Progenitor cell of endocrine pancreas (in vitro differentiated cells): Measurements from ENCODE around the gene COL23A1. TPM values are rescaled to one million over a fixed set of nuclear protein-coding genes. Genes with fewer than 3 reads are reported as not detected.

Source experiments
- DNase-seq: peaks from one replicate; pipeline ENCODE4 v3.0.0; 2021; ENCODE audit warnings: low spot score; ENCODE audit not compliant: unreplicated experiment
- H3K27ac Mint-ChIP-seq: 2 replicates; pipeline ENCODE4 v1.8.0; 2021; ENCODE audit warnings: mild to moderate bottlenecking, moderate library complexity, mixed read lengths
- H3K27me3 Mint-ChIP-seq: 2 replicates; pipeline ENCODE4 v1.8.0; 2021; ENCODE audit warnings: mixed read lengths
- H3K36me3 Mint-ChIP-seq: 2 replicates; pipeline ENCODE4 v1.8.0; 2022; ENCODE audit warnings: mixed read lengths; ENCODE audit not compliant: insufficient read depth
- H3K4me1 Mint-ChIP-seq: 2 replicates; pipeline ENCODE4 v1.8.0; 2021; ENCODE audit warnings: low read depth, mixed read lengths
- H3K4me3 Mint-ChIP-seq: 2 replicates; pipeline ENCODE4 v1.8.0; 2021; ENCODE audit warnings: low read depth, mild to moderate bottlenecking, moderate library complexity, mixed read lengths
- H3K9me3 Mint-ChIP-seq: 2 replicates; pipeline ENCODE4 v1.8.0; 2021; ENCODE audit warnings: low read depth, mixed read lengths
- total RNA-seq: library from RNA; stranded (reverse); gene quantifications from 2 replicates; pipeline ENCODE4 v1.2.1, GENCODE V29; 2021
- TF ChIP-seq, protein P1 (sequence below): fragments of 200-600 bp; sonication (generic); IDR thresholded peaks from one replicate; pipeline ENCODE4 v1.5.0; 2021; ENCODE audit warnings: antibody characterized with exemption, mild to moderate bottlenecking; ENCODE audit not compliant: unreplicated experiment

The COL23A1 gene
- total RNA-seq, 1 donor from 2014 or later = 0.36 TPM

DNA sequence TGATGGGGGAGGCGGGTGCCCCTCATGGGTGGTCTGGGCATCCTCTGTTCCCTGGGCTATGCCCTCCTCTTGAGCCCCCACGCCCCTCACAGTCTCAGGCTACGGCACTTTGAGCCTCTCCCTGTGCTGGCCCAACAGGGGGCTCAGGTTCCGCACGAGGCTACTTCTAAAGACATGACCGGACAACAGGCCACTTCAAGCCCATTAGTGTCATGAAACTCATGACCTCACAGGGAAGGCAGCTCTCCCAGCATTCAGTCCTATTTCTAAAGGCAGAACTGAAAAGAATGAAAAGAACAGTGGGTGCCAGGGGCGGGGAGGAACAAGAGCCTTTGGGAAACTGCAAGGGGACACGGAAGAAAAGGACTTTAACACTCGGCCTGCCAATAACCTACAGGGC, 45.0 kb downstream of the COL23A1 start:
- peak overlapping the region; percentile 3 for H3K27ac Mint-ChIP-seq
- no peaks in the 10 kb centered on the region for H3K4me1 Mint-ChIP-seq
- H3K9me3 Mint-ChIP-seq = no peaks in the 10 kb centered on the region
- H3K36me3 Mint-ChIP-seq = no peaks in the 10 kb centered on the region
- no peak overlapping the region for H3K4me3 Mint-ChIP-seq
- H3K27me3 Mint-ChIP-seq = no peaks in the 10 kb centered on the region
- TF ChIP-seq, protein P1, sequence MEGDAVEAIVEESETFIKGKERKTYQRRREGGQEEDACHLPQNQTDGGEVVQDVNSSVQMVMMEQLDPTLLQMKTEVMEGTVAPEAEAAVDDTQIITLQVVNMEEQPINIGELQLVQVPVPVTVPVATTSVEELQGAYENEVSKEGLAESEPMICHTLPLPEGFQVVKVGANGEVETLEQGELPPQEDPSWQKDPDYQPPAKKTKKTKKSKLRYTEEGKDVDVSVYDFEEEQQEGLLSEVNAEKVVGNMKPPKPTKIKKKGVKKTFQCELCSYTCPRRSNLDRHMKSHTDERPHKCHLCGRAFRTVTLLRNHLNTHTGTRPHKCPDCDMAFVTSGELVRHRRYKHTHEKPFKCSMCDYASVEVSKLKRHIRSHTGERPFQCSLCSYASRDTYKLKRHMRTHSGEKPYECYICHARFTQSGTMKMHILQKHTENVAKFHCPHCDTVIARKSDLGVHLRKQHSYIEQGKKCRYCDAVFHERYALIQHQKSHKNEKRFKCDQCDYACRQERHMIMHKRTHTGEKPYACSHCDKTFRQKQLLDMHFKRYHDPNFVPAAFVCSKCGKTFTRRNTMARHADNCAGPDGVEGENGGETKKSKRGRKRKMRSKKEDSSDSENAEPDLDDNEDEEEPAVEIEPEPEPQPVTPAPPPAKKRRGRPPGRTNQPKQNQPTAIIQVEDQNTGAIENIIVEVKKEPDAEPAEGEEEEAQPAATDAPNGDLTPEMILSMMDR = no peak
- DNase-seq = no peak

DNA sequence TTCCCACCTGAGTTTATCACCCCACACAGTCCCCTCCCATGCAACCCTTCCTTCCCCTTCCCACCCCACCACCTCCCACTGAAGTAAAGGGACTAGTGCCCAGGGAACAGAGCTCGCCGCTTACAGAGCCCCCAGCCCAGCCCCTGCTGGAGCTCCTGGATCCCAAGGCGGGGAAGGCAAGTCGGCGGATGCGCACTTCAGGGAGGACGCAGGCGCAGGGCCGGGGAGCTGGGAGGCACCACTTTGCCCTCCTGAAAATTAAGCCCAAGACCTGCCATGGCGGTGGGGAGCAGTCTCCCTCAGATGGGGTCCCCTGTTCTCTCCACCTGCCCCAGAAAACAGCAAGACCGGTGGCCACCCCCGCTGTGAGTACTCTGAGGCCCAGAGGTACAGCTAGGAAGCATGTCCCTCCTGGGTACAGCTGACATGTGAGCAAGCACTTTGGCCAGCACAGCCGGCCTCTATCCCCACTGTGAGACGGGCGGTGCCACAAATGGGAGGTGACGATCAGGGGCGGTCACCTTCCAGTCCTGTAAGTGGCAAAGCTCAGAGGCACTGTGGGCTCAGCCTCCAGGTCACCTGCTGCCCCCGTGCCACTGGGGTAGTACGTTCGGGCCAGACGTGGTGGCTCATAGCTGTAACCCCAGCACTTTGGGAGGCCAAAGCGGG, 45.9 kb downstream of the COL23A1 start:
- no peaks in the 10 kb centered on the region for H3K27me3 Mint-ChIP-seq

DNA sequence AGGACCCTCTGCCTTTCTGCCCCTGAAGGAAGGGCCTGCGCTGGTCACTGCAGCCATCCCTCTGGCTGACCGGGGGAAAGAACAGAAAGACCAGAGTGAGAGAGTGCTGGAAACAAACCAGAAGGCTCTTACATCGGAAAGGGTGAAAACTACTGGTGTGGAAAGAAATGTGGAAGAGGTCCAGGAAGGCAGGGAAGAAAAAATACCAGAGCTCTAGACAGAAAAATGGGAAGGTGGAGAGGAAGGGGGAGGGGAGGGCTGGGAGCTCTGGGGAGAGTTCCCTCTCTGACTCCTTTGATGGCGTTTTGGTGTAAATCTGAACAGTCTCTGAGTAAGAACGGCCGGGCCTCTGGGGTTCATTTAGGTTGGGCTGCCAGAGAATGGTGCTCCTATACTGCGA, 47.7 kb downstream of the COL23A1 start:
- no peaks in the 10 kb centered on the region for H3K4me1 Mint-ChIP-seq
- no peak overlapping the region for H3K27ac Mint-ChIP-seq

More for the DNA sequence above, 45.9 kb downstream of the COL23A1 start:
- Mint-ChIP-seq H3K9me3 (no peaks in the 10 kb centered on the region), H3K4me1 (no peaks in the 10 kb centered on the region), H3K27ac (no peak overlapping the region), H3K36me3 (no peaks in the 10 kb centered on the region), H3K4me3 (no peak overlapping the region)
- DNase-seq = no peak
- TF ChIP-seq, protein P1 = no peak

DNA sequence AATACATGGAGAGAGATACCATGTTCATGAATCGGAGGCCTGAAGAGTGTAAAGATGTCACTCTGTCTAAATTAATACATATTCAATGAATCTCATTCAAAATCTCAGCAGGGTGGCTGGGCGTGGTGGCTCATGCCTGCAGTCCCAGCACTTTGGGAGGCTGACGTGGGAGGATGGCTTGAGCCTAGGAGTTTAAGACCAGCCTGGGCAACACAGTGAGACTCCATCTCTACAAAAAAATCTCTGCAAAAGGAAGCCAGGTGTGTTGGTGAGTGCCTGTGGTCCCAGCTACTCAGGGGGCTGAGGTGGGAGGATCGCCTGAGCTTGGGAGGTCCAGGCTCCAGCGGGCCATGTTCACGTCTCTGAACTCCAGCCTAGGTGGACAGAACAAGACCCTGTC, 49.7 kb downstream of the COL23A1 start:
- no peak for DNase-seq
- Mint-ChIP-seq H3K27ac (no peak overlapping the region), H3K36me3 (no peaks in the 10 kb centered on the region), H3K9me3 (no peaks in the 10 kb centered on the region), H3K4me1 (no peaks in the 10 kb centered on the region), H3K4me3 (no peak overlapping the region), H3K27me3 (no peaks in the 10 kb centered on the region)
- TF ChIP-seq, protein P1 = no peak

More for the DNA sequence above, 47.7 kb downstream of the COL23A1 start:
- H3K4me3 Mint-ChIP-seq = no peak overlapping the region
- TF ChIP-seq, protein P1 = no peak
- H3K9me3 Mint-ChIP-seq = no peaks in the 10 kb centered on the region
- no peak for DNase-seq
- no peaks in the 10 kb centered on the region for H3K36me3 Mint-ChIP-seq
- H3K27me3 Mint-ChIP-seq = no peaks in the 10 kb centered on the region

DNA sequence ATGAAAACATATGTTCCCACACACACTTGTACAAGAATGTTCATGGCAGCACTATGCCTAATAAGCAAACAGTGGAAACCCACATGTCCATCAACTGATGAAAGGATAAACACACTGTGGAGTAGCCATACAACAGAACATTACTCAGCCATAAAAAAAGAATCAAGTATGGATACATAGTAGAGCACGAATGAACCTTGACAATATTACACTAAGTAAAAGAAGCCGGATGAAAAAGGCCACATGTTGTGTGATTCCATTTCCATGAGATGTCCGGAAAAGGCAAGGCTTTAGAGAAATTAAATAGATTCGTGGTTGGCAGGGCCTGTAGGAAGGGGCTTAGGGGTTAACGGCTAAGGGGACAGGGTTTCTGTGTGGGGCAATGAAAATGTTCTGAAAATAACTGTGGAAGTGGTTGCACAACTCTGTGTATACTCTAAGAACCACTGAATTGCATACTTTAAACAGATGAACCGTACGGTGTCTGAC, 51.4 kb downstream of the COL23A1 start:
- Mint-ChIP-seq H3K9me3 (no peaks in the 10 kb centered on the region), H3K27ac (no peak overlapping the region), H3K36me3 (no peaks in the 10 kb centered on the region), H3K4me3 (no peak overlapping the region), H3K27me3 (no peaks in the 10 kb centered on the region), H3K4me1 (no peaks in the 10 kb centered on the region)
- no peak for DNase-seq
- TF ChIP-seq, protein P1 = no peak
